PC-3 (cell line): ENCODE results near the gene MDGA2. TPM values are rescaled to one million over a fixed set of nuclear protein-coding genes. Genes with fewer than 3 reads are reported as not detected.

Source experiments
- ATAC-seq: fragments of 200-7000 bp; cut with Tn5 transposase; 2 replicates; pipeline ENCODE4 v1.9.1; 2020; ENCODE audit warnings: mild to moderate bottlenecking, moderate library complexity
- BruUV-seq: library from RNA; stranded (reverse); fragments of 400-500 nt; replicated peaks from 2 replicates; lab custom pipeline; 2021; lab: Mats Ljungman, UMichigan
- CTCF ChIA-PET: fragments of 300-600 bp; sonication (Branson Sonifier 250); formaldehyde crosslinking; loops from one replicate; lab custom pipeline; 2022; ENCODE audit warnings: antibody characterized with exemption; lab: Charles Lee
- POLR2A ChIA-PET: fragments of 300-600 bp; sonication (Branson Sonifier 250); formaldehyde crosslinking; loops from one replicate; lab custom pipeline; 2022; ENCODE audit warnings: antibody characterized with exemption; ENCODE audit not compliant: unreplicated experiment; lab: Charles Lee
- DNase-seq: peaks from one replicate; pipeline ENCODE4 v3.0.0-alpha.2; 2015
- H2AFZ ChIP-seq: fragments of 300-600 bp; sonication (generic); 2 replicates; pipeline ENCODE4 v1.6.0; 2016; ENCODE audit warnings: antibody characterized with exemption, low read length
- H3F3A ChIP-seq: fragments of 300-600 bp; sonication (generic); one replicate; pipeline ENCODE4 v1.6.0; 2017; ENCODE audit warnings: antibody characterized with exemption, low read length, control low read depth, mild to moderate bottlenecking; ENCODE audit not compliant: unreplicated experiment
- H3K27ac ChIP-seq: fragments of 300-600 bp; sonication (generic); 2 replicates; pipeline ENCODE4 v1.5.1; 2016; ENCODE audit warnings: mild to moderate bottlenecking, low read length
- H3K27me3 ChIP-seq: fragments of 300-600 bp; sonication (generic); 2 replicates; pipeline ENCODE4 v1.6.1; 2016; ENCODE audit warnings: low read length, mixed read lengths
- H3K36me3 ChIP-seq: fragments of 300-600 bp; sonication (generic); 2 replicates; pipeline ENCODE4 v1.6.1; 2016; ENCODE audit warnings: low read depth, mixed run types, low read length, mixed read lengths
- H3K4me1 ChIP-seq: fragments of 300-600 bp; sonication (generic); 2 replicates; pipeline ENCODE4 v1.5.1; 2016; ENCODE audit warnings: low read length; ENCODE audit not compliant: insufficient read depth
- H3K4me2 ChIP-seq: fragments of 300-600 bp; sonication (generic); 2 replicates; pipeline ENCODE4 v1.6.0; 2016; ENCODE audit warnings: low read length
- H3K4me3 ChIP-seq: fragments of 300-600 bp; sonication (generic); 2 replicates; pipeline ENCODE4 v1.5.1; 2016; ENCODE audit warnings: mild to moderate bottlenecking, low read length, mixed read lengths
- H3K79me2 ChIP-seq: fragments of 300-600 bp; sonication (generic); 2 replicates; pipeline ENCODE4 v1.6.1; 2017; ENCODE audit warnings: low read length, mixed read lengths
- H3K9ac ChIP-seq: fragments of 300-600 bp; sonication (generic); 2 replicates; pipeline ENCODE4 v1.6.0; 2016; ENCODE audit warnings: mild to moderate bottlenecking, low read length
- H3K9me2 ChIP-seq: fragments of 300-600 bp; sonication (generic); replicated peaks from 2 replicates; pipeline ENCODE4 v1.6.1; 2016; ENCODE audit warnings: mixed run types, low read length, mixed read lengths
- H3K9me3 ChIP-seq: fragments of 300-600 bp; sonication (generic); 2 replicates; pipeline ENCODE4 v1.6.1; 2016; ENCODE audit warnings: low read length, mixed read lengths
- H4K20me1 ChIP-seq: fragments of 300-600 bp; sonication (generic); 2 replicates; pipeline ENCODE4 v1.6.1; 2016; ENCODE audit warnings: low read length, mixed read lengths
- CTCF ChIP-seq: fragments of 300-600 bp; sonication (generic); conservative IDR thresholded peaks from 2 replicates; pipeline ENCODE4 v1.5.1; 2017; ENCODE audit warnings: antibody characterized with exemption, low read depth, mild to moderate bottlenecking, low read length
- EZH2 ChIP-seq: fragments of 300-600 bp; sonication (generic); IDR thresholded peaks from one replicate; pipeline ENCODE4 v1.6.1; 2017; ENCODE audit warnings: antibody characterized with exemption, mild to moderate bottlenecking, low read length; ENCODE audit not compliant: unreplicated experiment
- EZH2phosphoT487 ChIP-seq: fragments of 300-600 bp; sonication (generic); IDR thresholded peaks from 2 replicates; pipeline ENCODE4 v1.6.1; 2018; ENCODE audit warnings: mild to moderate bottlenecking, antibody characterized with exemption, low read length, borderline replicate concordance
- intact Hi-C: fragments of 100-400 bp; cut with micrococcal nuclease; formaldehyde crosslinking; loops from 2 replicates; pipeline ENCODE4 v1.9.0; 2023
- total RNA-seq: library from RNA; depleted of rRNA; stranded (reverse); fragments of >200 nt; gene quantifications from 2 replicates; pipeline ENCODE4 v1.2.3, GENCODE V29; 2014

The MDGA2 gene
- total RNA-seq, 1 experiment from 2014 or later, result 0.04 TPM

- H2AFZ ChIP-seq, result no peak overlapping the region
- H3K9me2 ChIP-seq, result no peaks in the 10 kb centered on the region
- ATAC-seq (no peak), DNase-seq (no peak)
- no peaks in the 10 kb centered on the region for H3K79me2 ChIP-seq
- H3K27ac ChIP-seq, result no peak overlapping the region
- no peak overlapping the region for H3K4me3 ChIP-seq
- H3K4me1 ChIP-seq, result no peaks in the 10 kb centered on the region
- no peak overlapping the region for H3K9ac ChIP-seq
- TF ChIP-seq EZH2phosphoT487, result no peak
- no peak for TF ChIP-seq EZH2
- no peak for TF ChIP-seq CTCF
- H3F3A ChIP-seq, result no peaks in the 10 kb centered on the region
- BruUV-seq, result no TSS peak
- ChIA-PET CTCF (no interaction called here), POLR2A (no interaction called here)
- no peak overlapping the region for H3K4me2 ChIP-seq
- H3K27me3 ChIP-seq, result peaks cover 19% of the 10 kb centered on the region
- no peaks in the 10 kb centered on the region for H3K9me3 ChIP-seq
- no peaks in the 10 kb centered on the region for H3K36me3 ChIP-seq
- no peaks in the 10 kb centered on the region for H4K20me1 ChIP-seq
- intact Hi-C loops, result loop anchor here (10.0 kb wide), 1 partner anchor 223 kb away; no protein-coding TSS in a partner anchor
These were observed 397.7 kb downstream of the MDGA2 start for GRCh38 chr14:47277703-47278102.

- Histone ChIP-seq H3K36me3 (no peaks in the 10 kb centered on the region), H3K4me3 (no peak overlapping the region), H4K20me1 (no peaks in the 10 kb centered on the region), H3K4me1 (no peaks in the 10 kb centered on the region), H3F3A (no peaks in the 10 kb centered on the region), H3K4me2 (no peak overlapping the region), H3K79me2 (no peaks in the 10 kb centered on the region), H3K27ac (no peak overlapping the region), H3K9me3 (no peaks in the 10 kb centered on the region), H3K9me2 (no peaks in the 10 kb centered on the region), H3K27me3 (peaks cover 12% of the 10 kb centered on the region), H2AFZ (no peak overlapping the region), H3K9ac (no peak overlapping the region)
- POLR2A ChIA-PET, result no interaction called here
- CTCF ChIA-PET, result no interaction called here
- no TSS peak for BruUV-seq
- DNase-seq (no peak), ATAC-seq (no peak)
- TF ChIP-seq EZH2 (no peak), EZH2phosphoT487 (no peak), CTCF (no peak)
- intact Hi-C loops, result loop anchor here (10.0 kb wide), 1 partner anchor 222 kb away; no protein-coding TSS in a partner anchor
These were observed 398.5 kb downstream of the MDGA2 start for GRCh38 chr14:47276931-47277330.

- CTCF ChIA-PET, result no interaction called here
- POLR2A ChIA-PET, result no interaction called here
- H3K79me2 ChIP-seq, result no peaks in the 10 kb centered on the region
These were observed 401.5 kb downstream of the MDGA2 start for GRCh38 chr14:47273939-47274338.

More at GRCh38 chr14:47273939-47274338, 401.5 kb downstream of the MDGA2 start:
- DNase-seq, result no peak
- intact Hi-C loops, result loop anchor here (10.0 kb wide), 1 partner anchor 219 kb away; no protein-coding TSS in a partner anchor
- no peaks in the 10 kb centered on the region for H3F3A ChIP-seq
- H3K9me3 ChIP-seq, result no peaks in the 10 kb centered on the region
- no TSS peak for BruUV-seq
- ATAC-seq, result no peak
- H3K4me3 ChIP-seq, result no peak overlapping the region
- no peaks in the 10 kb centered on the region for H3K4me1 ChIP-seq
- H3K27me3 ChIP-seq, result no peaks in the 10 kb centered on the region
- TF ChIP-seq EZH2, result no peak
- no peak for TF ChIP-seq EZH2phosphoT487
- no peak for TF ChIP-seq CTCF
- H2AFZ ChIP-seq, result no peak overlapping the region
- no peaks in the 10 kb centered on the region for H3K9me2 ChIP-seq
- H3K9ac ChIP-seq, result no peak overlapping the region
- no peaks in the 10 kb centered on the region for H4K20me1 ChIP-seq
- H3K4me2 ChIP-seq, result no peak overlapping the region
- H3K36me3 ChIP-seq, result no peaks in the 10 kb centered on the region
- H3K27ac ChIP-seq, result no peak overlapping the region
